SIG-M5 (cell line): ENCODE data around the gene NPC1.
A peak's percentile ranks its signal among the peaks of the same experiment; 100 is the strongest.
"Not testable (repeated sequence)": the region's sequence is repeated elsewhere in the genome, so short reads cannot be mapped to it uniquely, and the experiment has no call there.

Experiments used
- DNase-seq: peaks from one replicate; lab custom pipeline; 2025; lab: John Stamatoyannopoulos, UW

Gene NPC1

DNA sequence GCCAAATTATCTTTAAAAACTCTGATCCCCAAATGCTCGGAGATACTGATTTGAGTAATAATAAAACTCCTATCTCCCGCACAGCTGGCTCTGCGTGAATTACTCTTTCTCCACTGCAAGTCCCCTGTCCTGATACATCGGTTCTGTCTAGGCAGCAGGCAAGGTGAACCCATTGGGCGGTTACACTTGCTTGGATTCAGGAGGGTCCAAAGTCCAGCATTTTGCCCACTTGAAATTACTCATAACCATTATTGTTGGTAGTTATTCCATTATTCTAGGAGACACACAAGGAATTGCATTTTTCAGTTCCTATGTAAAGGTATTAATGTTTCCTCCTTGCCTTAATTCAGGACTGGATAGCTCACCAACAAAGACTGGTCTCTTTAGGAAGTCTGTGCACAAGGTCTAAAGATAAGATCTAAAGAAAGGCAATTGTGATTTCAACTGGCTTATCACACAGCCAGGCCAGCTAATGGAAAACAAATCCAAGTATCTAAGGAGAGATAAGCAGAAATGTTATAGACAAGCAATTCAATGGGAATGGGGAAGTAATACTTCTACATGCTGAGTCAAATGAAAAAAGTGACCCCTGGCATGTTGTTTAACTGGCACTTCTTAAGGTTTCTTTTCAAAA lies 23.2 kb upstream of the NPC1 start:
- DNase-seq, result no peak

DNA sequence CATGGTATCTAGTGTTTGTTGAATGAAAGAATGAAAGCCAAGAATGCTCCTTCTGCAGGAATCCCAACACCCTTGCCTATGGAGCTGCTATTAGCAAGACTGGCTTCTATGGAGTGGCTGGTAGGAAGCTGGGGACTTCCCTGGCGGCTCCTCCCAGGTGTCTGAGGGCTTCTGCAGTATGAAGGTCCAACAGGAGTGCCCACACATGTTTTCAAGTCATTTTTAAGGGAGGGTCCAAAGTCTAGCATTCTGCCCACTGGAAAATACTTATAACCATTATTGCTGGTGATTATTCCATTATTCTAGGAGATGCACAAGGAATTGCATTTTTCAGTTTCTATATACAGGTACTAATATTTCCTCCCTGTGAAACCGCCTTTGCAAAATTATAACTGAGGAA lies 21.9 kb upstream of the NPC1 start:
- no peak for DNase-seq

DNA sequence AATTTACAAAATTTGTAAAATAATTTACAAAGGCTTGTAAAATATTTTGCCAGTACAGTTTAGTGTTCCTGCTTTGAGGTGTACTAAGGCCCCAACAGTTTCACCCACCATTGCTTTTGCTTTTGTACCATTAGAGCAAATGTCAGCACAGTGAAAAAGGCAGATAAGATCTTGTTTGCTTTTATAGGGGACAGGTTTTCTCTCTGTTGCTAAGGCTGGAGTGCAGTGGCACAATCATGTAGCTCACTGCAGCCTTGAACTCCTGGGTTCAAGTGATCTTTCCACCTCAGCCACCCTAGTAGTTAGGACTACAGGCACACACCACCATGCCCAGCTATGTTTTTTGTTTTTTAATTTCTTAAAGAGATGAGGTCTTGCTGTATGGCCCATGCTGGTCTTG lies 19.6 kb upstream of the NPC1 start:
- no peak for DNase-seq

DNA sequence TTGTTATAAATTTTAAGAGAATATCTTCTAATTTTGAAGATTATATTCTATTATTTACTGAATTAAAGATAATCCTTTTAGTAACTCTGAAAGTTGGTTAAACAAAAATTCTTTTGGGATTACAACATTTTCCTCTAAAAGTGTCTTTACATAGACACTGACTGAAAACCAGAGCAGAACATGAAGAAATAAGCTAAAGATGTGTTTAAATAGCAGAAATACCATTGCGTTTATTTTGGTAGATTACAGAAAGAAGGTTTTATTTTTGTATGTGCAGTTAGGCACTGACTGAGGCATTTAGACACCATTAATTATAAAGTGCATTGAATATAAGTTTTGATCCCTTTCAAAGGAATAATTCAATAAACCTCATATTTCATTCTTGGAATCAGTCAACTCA lies 13.5 kb upstream of the NPC1 start:
- no peak for DNase-seq

DNA sequence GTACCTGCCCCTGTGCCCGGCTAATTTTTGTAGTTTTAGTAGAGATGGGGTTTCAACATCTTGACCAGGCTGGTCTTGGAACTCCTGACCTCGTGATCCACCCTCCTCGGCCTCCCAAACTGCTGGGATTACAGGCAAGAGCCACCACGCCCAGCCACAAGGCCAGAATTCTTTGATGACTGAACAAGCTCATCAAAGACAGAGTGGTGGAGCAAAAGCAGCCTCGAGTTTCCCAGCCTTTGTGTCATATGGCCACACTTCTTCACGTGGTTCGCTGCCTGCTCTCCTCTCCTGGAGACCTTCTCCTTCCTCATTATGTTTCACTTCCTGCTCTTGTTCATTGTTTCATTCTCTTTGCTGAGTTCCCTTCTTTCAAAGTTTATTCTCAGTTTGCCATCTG lies 9.9 kb upstream of the NPC1 start:
- DNase-seq, result peak; percentile 57

DNA sequence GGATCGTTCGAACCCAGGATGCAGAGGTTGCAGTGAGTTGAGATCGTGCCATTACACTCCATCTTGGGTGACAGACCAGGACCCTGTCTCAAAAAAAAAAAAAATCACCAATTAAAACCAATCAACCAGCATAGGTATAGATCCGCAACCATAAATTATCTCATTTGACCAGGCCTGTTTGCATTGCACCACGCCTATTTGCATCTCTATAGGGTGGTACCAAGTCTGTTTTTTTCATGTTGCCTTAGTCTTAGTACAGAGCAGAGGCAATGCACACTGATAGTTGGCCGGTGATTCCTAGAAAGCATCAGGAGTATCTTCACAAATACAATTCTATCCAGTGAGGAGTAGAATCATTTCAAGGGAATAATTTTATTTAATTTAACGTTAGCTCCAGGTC lies 9.3 kb upstream of the NPC1 start:
- DNase-seq, result no peak

DNA sequence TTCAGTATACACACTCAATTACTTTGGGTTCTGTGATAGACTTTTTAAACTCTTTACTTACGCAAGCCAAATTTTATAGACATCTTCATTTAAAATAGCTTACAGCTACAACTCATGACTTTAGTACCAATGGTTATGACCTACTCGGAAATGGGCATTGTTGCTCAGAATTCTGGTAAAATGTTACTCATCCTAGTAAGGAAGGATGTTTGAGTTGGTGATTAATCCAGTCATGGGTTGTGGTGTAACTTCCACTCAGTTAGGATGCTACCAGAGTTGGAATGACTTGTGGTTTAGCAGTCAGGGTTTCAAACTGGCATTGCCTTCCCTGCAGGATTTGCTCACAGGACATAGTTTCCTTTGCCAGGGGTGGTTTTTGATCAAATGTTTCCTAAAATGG lies 7.4 kb upstream of the NPC1 start:
- no peak for DNase-seq

DNA sequence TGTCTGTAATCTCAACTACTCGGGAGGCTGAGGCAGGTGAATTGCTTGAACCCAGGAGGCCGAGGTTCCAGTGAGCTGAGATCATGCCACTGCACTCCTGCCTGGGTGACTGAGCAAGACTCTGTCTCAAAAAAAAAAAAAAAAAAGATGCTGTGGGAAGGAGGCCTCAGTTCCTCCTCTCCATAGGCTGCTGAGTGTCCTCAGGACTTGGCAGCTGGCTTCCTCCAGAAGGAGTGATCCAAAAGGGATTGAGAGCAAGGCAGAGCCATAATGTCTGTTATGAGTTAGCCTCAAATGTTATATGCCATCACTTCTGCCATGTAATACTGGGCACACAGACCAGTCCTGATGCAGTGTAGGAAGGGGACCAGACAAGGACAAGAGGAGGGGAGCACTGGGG lies 6.6 kb upstream of the NPC1 start:
- DNase-seq, result no peak

DNA sequence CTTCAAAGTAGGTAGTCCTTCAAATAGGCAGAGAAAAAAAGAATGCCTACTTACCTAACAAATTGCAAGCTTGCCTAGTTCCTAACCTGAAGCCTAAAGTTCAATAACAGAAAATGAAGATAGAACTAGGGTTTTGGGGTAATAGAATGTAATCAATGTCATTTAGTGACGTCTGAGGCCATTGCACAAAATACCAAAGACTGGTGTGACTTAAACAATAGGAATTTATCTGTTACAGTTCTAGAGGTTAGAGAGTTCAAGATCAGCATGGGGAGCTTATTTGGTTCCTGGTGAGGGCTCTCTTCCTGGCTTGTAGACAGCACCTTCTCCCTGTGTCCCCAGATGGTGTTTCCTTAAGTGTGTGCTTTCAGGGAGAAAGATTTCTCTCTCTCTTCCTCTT lies 4.7 kb upstream of the NPC1 start:
- no peak for DNase-seq

DNA sequence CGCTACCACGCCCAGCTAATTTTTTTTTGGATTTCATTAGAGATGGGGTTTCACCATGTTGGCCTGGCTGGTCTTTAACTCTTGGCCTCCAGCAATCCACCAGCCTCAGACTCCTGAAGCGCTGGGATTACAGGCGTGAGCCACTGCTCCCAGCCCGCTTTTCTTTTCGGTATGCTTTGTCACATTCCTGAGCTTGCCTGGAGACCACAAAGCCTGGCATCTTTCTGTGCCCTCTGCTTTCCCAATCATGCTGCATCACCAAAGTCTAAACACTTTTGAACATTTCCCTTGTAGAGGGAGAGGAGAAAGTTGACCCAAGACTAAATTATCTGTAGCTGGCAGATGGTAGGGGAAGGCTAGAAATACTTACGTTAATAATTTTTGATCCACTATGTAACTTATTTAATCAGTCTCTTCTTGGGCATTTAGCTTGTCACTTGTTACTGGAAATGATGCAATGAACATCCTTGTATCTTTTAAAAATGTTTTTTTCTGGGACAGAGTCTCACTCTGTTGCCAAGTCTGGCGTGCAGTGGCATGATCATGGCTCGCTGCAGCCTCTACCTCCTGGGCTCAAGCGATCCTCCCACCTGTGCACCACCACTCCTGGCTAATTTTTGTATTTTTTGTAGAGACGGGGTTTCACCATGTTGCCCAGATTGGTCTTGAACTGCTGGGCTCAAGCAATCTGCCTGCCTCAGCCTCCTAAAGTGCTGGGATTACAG lies 2.7 kb upstream of the NPC1 start:
- no peak for DNase-seq

DNA sequence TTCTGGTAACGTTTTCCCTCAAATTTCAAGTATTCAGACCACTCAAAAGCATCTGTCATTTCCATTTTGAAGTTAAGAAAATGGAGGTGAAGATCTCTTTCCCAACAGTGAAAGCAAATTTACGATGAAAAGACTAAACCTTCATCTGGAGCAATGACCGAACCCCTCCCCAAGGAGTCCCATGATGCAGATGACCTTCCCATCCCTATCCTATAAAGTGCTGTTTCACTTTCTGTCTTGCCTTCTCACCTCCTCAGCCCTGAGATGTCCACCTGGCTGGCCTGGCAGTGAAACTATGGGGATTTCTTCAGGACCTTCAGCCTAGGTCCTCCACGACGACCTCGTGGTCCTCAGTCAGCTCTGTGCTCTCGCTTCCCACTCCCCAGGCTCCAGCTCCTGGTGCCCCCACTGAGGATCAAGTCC lies 925 bp upstream of the NPC1 start:
- DNase-seq, result no peak

DNA sequence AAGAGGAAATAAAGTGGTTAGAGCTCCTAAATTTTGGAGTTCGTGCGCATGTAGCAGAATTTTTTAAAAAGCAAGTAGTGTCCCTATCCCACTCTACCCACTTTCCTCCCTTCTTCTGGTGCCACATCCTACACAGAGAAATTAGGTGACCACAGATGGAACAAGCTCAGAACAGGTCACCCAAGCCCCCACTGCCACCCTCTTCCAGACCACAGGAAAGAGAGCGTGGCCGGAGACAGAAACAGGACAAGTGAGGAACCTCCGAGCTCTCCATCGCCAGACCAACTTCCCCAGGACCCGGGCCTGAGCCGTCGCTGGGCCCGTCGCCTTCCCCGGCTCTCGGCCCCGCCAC lies 433 bp downstream of the NPC1 start:
- no peak for DNase-seq

DNA sequence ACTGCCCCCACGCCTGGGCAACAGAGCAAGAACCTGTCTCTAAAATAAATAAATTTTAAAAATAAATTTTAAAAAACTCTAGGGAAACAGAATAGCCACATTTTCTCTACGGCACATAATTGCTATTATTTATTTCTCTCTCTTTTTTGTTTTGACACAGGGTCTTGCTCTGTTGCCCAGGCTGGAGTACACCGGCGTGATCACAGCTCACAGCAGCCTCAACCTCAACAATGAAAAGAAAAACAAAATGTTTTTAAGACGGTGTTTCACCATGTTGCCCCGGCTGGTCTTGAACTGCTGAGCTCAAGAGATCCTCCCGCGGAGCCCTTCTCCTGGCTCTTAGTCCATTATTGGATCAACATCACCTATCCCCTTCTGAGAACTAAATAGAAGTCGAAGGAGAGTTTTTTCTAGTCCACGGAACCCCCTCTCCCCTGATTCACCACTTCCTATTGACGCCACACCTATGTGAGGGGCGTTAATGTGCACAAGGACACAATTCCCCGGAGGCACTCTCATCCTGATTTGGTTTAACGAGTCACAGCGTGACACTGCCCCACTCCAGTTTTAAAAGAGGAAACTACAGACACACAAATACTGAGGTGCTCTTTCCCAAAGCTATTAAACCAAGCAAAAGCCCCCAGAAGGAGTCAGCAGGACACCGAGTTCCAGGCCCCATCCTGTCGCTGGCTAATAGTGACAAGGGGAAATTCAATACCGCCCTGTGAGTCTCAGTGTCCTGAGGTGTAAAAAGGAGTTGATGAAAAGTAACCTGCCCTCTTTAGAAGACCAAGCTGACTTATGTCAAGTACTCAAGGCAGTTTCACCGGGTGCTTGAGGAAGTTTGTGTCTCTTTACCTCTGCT lies 1.1 kb downstream of the NPC1 start:
- no peak for DNase-seq

DNA sequence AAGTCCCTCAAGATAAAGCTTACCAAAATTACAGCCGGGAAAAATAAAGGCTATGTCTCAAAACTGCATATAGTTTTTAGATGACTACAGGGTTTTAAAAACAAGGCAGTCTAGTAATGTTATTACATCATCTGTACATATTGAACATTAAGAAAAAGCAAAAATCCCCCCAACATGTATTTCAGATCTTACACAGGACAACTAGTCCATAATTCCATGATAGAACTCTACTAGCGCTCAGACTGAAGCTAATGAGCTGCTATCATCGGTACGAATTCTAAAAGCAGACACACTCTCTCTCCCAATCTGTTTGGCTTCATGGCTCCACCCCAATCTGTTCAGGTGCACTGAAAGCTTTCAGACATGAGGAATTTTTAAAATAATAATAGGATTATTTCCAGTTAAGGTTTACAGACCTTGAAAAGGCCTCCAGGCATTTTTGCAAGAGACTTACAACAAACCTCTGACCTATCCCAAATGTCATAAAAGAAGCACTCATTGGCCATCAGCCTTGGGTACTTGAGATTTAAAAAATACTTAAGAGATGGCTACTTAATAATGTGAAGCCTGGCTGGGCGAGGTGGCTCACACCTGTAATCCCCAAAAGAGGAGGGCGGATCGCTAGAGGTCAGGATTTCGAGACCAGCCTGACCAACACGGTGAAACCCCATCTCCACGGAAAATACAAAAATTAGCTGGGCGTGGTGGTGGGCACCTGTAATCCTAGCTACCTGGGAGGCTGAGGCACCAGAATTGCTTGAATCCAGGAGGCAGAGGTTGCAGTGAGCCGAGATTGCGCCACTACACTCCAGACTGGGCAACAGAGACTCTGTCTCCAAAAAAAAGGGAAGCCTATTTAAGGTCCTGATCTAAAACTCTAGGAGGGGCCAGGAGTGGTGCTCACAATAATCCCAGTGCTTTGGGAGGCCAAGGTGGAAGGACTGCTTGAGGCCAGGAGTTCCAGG lies 2.0 kb downstream of the NPC1 start:
- DNase-seq, result no peak

DNA sequence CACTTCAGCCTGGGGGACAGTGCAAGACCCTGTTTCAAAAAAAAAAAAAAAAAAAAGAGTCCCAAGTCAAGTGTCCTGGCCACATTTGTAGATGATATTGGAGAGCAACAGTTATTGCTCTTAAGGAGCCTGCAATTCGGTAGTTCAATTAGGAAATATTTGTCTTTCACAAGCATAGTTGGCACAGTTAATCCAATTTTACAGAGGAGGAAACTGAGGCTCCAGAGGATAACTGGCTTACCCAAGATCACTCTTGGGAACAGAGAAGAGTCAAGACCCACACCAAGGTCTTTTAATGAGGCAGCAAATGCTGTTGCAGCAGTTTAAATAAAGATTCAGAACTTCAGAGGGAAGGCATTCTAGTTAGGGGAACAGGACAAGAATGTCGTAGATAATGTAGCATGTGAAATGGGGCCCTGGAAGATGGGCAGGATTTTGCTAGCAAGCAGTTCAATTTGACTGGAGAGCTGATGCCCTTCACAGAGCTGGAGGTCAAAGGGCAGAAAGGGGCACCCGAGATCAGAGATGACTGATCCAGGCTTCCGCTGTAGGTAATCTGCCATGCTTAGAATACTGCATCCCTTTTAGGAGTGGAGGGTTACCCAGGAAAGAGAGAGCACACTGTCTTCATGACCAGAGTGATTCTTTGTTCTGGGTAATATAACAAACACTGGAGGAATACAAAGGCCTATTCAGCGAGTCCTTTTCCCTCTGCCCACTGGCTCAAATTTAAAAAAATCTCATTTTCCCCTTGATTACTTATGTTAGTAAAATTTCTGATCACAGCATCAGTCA lies 3.0 kb downstream of the NPC1 start:
- DNase-seq, result no peak

DNA sequence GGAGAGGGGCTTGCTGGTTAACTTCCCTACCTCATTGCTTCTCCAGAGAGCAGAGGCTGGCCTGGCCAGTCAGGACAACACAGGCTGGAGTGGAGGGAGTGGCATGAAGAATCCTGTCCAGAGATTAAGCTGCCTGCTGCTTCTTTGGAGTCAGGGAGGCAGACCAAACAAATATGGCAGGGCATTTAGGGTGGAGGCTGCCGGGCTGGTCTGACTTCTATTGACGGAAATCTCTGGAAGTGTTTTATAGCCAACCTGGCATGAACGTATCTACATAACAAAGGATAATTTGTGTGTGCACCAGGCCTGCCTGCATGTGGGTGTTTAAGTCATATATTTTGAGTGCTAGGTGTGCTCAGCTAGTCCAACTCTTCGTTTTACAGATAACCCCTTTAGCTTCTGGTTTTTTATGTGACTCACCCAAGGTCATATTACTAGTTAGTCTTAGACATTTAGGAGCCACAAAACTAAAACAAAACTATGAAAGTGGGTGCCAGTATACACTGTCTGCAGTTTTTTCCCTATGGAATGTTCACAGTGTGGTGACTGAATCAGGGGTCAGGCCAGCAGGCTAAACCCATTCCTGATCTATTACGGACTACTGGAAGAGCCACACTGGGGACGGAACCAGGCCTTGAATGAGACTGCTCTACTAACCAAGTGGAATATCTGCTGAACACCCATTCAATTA lies 5.5 kb downstream of the NPC1 start:
- DNase-seq, result no peak

DNA sequence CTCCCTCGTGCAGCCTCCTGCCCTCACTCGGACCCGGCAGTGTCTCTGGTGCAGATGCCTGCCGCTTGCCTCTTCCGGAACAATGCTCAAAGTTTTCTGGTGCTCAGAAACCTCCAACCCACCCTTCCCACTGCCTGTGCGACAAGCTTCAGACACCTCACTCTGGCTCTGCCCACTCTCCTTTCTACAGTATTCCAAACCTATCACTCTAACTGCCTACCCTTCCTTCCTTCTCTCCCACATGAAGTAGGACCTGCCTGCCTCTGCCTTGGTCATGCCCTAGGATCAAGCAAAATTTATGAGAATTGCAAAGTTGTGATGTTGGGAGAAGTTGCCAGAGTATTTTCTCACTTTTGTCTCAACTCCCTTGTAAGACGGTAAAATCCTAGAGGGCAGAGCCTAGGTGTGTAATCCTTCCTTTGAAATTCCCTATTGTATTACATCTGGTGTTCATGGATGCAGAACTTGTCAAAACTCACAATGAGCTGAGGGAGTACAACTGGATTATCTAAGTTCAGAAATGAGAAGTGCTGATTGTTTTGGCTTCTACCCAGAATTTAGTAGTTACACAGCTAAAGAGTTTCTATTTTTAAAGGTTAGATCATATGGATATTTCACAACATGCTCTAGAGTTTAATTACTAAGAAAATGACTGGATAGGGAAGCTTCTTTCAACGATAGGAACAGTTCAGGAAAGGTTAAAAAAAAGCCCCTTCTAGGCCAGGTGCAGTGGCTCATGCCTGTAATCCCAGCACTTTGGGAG lies 7.2 kb downstream of the NPC1 start:
- DNase-seq, result peak; percentile 31

DNA sequence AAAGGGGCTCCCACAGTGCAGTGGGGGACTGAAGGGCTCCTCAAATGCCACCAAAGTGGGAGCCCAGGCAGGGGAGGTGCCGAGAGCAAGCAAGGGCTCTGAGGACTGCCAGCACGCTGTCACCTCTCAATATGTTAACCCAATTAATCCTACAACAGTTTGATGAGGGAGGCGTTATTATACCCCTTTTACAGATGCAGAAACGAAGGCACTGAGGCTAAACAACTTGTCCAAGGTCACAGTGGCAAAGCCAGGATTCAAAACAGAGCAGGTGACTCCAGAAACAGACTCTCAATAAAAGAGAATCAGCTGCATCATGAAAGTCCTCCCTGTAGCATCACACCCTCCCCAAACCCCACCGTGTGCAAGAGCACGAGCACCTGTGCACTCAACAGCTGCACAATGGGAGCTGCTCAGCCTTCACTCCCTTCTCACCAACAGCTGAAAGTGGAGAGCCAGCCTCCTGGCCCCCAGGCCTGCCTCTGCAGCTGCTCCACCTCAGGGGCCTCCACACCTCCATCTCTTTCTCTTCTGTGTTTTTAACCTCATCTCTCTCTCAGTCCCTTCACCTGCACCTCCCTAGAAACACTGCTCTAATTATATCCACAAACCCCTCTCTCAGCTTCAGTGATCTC lies 8.1 kb downstream of the NPC1 start:
- no peak for DNase-seq

DNA sequence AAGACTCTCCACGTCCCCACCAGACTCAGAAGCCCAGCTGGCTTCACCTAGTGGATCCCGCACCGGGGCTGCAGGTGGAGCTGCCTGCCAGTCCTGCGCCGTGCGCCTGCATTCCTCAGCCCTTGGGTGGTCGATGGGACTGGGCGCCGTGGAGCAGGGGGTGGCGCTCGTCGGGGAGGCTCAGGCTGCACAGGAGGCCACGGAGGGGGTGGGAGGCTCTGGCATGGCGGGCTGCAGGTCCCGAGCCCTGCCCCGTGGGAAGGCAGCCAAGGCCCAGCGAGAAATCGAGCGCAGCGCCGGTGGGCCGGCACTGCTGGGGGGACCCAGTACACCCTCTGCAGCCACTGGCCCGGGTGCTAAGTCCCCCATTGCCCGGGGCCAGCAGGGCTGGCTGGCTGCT lies 8.8 kb downstream of the NPC1 start:
- not testable (repeated sequence) for DNase-seq
